Activated CD8-positive, alpha-beta memory T cell treated with anti-CD3 and anti-CD28 coated beads for 48 hours (primary cell): ENCODE measurements around the gene PAX5.

Source experiments
- DNase-seq, 3 experiments: peaks; one replicate each; pipeline ENCODE4 v3.0.0-alpha.2; 2020; ENCODE audit warnings: low read depth in 2 of 3, low spot score in 2 of 3

Gene PAX5

DNA sequence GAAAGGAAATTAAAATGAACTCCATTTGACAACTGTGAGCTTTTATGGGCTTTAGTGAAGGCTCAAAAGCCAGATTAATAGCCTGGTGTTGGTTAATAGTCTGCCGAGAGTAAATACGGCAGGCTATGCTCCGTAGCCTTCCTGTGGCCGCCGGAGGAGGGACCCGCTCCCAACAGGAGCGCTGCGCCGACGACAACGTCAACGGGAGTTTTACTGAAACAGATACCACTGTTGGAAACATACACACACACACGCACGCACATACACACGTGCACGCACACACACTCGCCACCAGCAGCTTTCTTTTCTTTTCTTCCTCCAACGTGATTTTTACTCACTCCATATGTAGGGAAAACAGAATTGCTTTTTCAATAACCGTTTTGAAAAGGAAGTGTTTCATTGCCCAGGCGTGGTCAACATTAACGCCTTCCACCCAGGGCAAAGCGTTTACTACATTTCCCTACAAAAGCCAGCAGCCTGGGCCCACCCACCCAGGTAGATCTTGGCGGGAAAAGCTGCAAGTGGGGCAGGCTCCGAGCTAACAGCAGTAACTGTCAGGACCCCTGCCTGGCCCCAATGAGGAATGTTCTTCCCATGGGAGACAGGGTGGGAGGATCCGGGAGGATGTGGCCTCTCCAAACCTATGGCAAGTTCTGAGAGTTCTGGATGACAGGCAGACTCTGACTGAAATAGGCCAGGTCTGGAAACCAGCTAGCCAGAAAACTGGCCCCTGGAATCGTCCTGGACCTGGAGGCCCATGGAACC lies 72.3 kb downstream of the PAX5 start:
- no peak for DNase-seq

GRCh38 chr9:36961051-36961450 lies 73.0 kb downstream of the PAX5 start:
- no peak for DNase-seq

DNA sequence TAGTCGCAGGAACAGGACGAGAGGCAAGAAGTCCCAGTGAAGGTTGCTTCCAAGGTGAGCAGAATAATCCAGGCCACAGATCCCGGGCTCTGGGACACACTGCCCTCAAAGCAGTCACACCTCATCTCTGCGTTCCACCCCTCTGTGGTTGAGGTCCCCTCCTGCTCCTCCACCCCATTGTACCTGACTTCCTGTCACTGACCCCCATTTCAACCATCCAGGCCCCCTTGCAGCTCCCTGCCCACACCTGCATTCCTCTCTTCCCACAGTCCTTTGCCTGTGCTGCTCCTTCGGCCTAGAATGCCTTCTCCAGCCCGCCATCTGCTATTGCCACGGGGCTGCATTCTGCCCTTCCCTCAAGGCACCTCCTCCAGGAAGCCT lies 73.5 kb downstream of the PAX5 start:
- DNase-seq = no peak

DNA sequence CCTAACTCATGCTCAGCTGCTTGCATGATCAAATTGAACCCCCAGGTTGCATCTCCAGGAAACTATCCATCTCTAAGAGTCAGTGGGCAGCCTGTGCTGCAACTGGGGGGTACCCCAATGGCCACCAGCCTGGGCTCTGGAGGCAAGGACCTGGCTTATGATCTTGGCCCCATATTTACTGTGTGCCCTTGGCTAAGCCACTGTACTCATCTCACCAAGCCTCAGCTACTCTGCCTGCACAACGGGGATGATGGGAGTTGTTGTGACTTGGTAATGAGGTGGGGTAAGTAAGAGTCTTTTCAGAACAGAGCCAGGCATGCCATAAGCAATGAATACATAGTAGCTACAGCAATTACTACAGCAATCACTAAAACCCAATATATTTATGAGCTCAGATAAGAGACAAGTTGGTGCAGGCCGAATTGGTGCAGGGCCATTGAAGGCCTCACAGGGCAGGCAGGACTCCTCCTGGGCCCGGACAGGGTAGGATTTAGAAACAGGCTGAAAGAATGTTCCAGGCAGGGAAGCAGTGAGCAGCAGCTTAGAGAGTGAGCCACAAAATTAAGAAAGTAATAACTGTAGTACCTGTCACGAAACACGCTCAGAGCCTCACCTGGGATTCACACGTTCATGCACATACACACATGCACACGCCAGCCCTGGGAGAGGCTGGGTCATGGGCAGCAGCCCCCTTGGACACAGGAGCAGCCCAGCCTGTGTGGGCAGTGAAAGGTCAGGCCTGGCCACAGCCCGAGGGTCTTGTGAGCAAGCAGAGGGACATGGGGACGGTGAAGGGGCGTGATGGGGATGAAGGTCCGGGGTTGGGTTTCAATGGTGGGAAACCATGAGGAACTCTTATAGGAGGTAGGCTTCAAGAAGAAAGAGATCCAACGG lies 74.1 kb downstream of the PAX5 start:
- no peak for DNase-seq

- DNase-seq = no peak
Observed at GRCh38 chr9:36956908-36957307, 77.2 kb downstream of the PAX5 start.

- no peak for DNase-seq
Observed at GRCh38 chr9:36950389-36950788, 83.7 kb downstream of the PAX5 start.

DNA sequence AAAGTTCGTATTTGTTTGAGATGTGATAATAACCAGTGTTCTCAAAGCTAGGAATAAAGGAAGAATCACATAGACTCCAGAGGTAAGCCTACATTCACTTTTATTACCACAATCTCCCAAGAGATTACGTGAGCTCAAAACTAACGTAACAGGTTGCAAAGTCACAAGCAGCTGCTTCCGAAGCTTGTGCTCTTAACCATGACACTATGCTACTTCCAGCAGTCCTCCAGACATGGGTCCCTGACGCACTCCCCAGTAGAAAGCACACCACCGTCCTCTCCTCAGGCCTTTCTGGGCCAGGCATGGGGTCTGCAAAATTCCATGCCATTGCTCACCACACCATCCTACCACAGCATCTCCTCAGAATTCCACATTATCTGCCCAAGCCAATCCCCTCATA lies 84.6 kb downstream of the PAX5 start:
- no peak for DNase-seq

DNA sequence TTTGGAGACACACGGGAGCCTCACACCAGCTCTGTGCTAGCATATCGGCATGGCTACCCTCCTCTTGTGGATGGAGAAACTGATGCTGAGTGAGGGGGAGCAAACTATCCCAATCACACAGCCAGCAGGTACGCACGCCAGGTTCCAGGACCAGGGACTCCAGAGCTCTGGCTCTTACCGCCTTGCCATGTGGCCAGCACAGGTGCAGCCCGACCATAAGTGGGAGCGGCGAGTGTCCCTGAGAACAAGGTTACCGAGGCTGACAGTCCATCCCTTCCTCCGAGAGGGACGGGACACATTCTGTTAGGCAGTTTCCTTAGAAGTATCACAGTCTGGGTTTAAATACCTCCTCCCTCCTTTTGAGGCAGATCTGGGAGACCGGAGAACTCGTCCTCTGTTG lies 86.0 kb downstream of the PAX5 start:
- no peak for DNase-seq

DNA sequence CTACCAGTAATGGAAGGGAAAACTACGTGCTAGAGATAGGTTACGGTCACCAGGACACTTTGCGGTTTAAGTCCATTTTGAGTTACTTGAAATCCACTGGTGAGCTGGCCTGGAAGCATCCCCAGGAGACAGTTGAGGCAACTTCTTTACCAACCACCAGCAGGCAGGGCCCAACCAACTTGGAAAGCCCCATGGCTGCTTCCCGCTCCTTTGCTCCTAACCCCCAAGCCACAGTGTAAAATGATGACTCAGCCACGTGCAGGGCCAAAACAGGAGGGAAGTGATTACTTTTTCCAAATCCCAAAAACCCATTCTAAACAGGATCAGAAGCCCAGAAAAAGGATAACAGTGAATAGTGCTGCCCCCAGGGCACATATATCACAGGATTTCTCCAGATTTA lies 87.4 kb downstream of the PAX5 start:
- no peak for DNase-seq

DNA sequence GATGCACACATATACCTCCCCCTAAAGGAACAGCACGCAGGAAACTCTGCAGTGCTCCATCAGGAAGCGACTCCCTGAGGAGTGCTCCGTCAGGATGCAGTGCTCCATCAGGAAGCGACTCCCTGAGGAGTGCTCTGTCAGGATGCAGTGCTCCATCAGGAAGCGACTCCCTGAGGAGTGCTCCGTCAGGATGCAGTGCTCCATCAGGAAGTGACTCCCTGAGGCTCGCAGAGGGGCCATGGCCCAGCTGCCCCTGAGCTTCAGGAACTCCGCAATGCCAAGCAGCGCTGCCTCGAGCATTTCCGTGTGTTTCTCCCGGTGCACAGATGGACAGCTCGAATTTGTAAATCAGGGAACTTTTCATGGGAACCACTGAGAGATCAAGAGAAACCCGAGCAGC lies 88.1 kb downstream of the PAX5 start:
- DNase-seq = no peak

DNA sequence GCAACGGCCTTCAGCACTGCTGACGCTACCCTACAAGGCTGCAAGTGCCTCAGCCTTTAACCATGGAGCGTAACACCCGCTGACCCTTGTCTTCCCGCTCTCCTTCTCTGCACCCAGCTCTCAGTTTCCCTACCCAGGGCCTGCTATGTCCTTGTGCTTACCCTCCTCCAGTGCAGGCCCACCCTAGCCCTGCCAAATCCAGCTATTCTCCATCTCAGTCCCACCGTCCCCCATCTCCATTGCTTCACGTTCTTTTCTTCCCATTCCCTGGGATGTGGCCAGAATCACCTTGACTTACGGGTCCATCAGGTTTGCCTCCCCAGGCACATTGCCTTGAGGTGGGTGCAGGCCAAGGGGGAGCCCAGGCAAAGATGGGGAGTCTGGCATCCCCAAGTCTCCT lies 91.2 kb downstream of the PAX5 start:
- no peak for DNase-seq

GRCh38 chr9:36941441-36941840 lies 92.6 kb downstream of the PAX5 start:
- no peak for DNase-seq

DNA sequence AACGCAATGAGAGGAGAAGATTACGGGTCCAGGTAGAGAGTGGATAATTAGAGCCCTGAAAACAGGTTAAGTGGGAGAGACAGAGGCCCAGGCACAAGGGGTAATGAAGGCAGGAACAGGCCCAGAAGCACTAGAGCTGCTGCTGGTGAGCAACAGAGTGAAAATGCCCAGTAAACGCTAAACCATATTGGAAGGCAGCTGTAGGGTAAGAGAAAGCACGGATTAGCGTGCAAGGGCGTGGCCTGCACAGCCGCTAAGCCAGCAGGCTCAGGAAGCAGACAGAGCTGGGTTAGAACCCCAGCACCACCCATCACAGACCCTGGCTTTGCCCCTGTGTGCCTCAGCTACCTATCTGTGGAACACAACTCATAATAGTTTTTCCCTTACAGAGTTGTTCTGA lies 93.2 kb downstream of the PAX5 start:
- DNase-seq = no peak

GRCh38 chr9:36940500-36940853 lies 93.6 kb downstream of the PAX5 start:
- no peak for DNase-seq

DNA sequence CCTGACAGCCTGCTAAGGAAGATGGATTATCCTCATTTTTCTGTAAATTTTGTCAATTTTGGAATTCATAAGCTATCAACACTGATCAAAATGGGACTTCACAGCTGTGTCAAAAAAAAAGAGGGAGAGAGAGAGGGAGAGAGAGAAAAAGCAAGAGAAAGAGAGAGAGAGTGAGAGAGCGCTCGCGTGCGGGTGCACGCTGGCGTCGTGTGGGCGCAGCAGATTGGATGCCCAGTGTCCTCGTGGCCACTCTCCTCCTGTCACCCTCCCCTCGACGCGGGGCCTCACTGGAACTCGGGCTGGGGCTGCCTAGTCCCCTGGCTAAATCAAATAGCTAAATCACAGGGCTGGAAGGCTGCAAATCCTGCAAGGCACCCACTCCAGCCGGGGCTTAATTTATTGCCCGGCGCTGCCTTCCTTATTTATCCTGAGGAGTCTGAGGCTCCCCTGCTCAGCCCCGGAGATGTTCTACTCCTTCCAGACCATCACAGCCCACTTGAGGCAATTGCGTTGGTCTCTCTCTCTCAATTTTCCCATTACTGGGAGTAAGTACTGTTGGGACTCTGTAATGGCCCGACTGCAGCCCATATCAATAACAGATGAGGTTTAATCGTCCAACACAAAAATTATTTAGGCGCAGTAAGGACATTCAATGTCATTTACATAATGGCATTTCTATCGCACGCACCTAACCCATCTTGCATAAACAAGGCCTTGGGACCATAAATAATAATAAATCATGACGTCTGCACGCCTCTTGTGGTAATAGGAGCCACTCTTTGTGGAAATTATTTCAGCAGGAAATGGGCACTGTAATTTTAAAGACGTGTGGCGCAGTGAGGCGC lies 94.2 kb downstream of the PAX5 start:
- no peak for DNase-seq

DNA sequence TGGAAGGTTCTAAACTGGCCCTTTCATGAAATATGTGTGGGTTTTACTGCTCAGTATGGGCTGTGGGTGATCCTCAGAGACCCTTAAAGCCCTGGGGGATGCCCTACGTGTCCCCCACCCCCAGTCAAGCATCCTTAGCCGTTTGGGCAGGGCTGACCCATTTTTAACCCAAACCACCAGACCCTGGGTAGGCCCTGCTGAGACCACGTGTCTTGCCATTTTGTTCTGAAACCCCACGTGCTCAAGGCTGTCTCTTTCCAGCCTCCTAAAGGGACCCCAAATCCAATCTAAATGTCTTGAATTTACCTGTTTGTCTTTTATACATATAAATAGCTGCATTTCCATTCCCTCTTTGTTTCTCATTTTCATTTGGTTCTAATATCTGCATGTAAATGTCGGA lies 94.9 kb downstream of the PAX5 start:
- DNase-seq = no peak

GRCh38 chr9:36938617-36939016 lies 95.5 kb downstream of the PAX5 start:
- no peak for DNase-seq

- no peak for DNase-seq
Observed at GRCh38 chr9:36937951-36938350, 96.1 kb downstream of the PAX5 start.

GRCh38 chr9:36937346-36937745 lies 96.7 kb downstream of the PAX5 start:
- DNase-seq = no peak

DNA sequence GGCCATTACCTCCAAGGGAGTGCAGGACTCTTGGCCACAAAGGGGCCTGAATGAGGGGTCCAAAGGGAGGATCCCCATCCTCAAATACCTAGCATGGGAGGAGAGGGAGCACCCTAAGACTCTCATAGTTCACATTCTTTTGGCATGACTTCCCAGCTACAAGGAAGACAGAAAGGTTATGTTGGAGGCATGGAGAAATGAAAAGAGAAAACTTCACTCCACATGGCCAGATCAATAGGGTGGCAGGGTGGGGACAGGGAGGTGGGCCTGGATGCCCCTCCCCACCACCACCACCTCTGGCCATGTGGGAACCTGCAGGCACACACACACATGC lies 97.6 kb downstream of the PAX5 start:
- no peak for DNase-seq

DNA sequence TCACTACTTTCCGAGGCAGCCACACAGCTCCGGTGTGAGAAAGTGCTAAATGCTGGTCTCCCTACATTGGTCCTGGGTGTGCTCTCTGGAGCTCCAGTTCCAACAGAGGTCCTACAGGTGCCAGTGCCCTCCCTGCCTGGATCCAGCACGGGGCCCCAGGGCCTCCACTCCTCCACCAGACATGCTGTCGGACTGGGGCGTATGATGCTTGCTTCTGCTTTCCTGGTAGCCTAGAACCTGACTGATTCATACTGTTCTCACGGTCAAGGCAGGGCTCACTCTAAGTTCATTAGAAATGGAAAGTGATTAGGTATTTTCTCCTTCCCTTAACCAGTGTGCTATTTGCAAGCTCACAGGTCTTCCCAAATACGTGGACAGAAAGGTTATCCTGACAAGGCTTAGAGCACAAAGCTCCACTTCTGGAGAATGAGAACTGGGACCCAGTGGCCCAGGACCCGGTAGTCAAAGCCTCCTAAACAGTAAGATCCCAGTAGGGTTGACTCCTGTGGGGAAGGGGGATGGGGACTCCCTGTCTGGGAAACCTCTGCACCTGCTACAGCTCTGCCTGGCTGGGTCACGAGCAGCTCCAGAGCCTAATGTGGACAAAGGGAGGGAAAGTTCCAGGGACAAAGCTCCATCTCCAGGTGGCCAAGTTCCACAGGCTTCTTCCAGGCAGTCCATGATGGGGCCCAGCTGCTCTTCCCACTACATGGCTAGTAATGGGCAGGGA lies 98.1 kb downstream of the PAX5 start:
- DNase-seq = no peak
